HK-2 (cell line): ENCODE results near the gene MKNK1.

Experiments
- DNase-seq: peaks from one replicate; pipeline ENCODE4 v3.0.0-alpha.2; 2018; ENCODE audit not compliant: unreplicated experiment

The MKNK1 gene

GRCh38 chr1:46618754-46619415, 14.8 kb upstream of the MKNK1 start:
- DNase-seq: no peak

- DNase-seq: no peak
These were observed 13.8 kb upstream of the MKNK1 start for GRCh38 chr1:46617833-46618232.

DNA sequence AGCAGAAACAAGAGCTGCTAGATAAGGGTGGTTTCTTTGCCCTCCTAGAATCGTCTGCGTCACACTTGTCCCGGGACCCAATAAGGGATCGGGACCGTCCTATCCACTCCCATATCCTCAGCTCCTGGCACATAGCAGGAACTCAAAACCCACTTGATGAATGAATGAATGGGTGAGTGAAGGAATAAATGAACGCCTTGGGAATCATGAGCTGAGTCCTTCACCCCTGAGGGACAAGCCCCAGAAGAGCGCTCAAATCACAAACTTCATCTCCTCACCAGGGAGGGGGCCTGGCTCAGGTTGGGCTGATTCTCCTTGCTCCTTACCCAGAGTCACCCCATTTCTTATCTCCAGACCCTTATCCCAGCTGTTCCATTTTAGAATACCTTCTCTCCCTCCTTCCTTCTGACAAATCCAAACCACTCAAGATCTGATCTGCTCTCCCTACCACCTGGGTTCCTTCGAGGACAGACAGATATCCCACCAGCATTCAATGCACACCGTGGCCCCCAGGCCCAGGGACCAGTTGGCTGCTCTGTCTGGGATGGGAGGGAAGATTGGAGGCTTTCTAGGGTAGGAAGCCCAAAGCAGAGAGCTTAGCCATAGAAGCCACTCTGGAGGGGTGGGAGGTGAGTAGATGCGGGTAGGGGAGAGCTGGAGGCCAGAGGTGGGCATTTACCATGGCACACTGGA, 13.2 kb upstream of the MKNK1 start:
- no peak for DNase-seq

GRCh38 chr1:46616277-46617107, 12.4 kb upstream of the MKNK1 start, which contains the start of gene MOB3C:
Gene MOB3C (minus strand): TSS chr1:46616811. CDS start chr1:46613321, 3,490 bp downstream.
- DNase-seq: peak; percentile 76

DNA sequence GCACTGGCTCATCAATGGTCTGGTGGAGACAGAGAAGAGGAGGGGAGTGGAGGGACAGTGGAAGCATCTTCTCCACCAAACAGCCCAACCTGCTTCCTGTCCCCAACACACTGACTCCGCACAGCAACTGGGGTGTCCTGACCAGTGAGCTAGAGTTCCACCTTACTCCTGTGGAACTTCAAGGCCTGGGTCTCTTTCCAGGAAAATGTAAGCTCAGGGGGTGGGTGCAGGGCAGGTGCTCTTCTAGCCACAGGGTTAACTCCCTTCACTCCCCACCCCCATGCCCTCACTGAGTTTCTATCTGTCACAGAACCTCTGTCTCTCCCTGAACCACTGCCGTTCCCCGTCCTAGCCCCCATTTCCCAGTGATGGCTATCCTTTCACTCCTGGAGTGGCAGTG, 11.7 kb upstream of the MKNK1 start:
- no peak for DNase-seq

DNA sequence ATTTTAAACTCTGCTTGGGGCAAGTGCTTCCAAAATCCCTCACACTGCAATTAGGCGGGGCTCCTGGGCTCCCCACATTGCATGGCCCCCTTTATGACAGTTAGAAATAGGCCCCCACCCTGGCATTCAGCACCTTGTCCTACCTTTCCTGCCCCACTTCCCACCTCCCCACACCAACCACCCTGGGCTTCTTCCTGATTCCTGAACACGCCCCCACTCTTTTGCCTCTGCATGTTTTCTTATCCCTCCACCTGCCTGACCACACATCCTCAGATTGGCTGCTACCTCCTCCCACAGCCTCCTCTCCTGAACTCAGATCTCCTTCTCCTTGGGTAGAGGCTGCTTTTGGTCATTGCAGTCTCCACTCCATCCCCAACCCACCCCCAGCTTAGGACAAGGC, 11.0 kb upstream of the MKNK1 start:
- DNase-seq: no peak

DNA sequence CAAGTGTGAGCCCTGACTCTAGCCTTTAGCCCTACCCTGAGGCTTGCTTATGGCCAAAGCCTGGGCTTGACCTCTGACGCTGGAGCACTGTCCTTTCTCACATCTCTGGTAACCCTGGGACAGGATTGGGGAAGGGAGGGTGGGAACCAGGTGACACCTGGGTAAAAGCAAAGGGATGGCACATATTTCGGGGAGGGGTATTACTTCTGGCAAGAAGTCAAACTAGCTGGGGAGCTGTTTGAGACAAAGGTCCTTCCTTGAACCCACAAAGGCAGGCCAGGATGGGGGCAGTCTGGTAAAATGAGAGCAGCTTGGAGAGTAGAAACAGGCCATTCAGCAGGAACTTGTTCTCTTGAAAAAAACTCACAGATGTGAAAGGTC, 10.5 kb upstream of the MKNK1 start:
- DNase-seq: no peak

GRCh38 chr1:46613661-46614603, 9.9 kb upstream of the MKNK1 start:
- DNase-seq: no peak

- DNase-seq: no peak
These were observed 9.0 kb upstream of the MKNK1 start for GRCh38 chr1:46612937-46613660.

DNA sequence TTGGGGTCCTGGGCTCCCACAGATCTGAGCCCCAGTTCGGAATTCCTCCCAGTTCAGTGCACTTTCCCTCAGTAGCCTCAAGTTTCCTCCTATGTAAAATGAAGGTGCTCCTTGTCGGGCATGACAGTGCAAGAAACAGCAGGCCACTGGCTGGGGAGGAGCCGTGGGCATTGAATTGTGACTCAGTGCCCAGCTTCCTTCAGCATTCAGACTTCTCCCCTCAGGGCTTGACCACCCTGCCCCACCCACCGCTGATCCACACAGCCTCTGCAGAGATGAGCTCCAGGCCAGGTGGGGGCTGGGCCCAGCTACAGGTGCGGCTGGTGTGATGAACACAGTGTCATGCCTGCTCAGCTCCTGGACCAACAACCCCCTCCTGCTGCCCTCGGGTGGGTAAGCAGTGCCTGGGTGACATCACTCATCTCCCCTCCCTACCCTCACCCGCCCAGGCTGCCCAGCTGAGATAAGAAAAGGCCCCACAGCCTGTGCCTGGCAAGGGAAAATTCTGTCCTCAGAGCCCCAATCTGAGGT, 7.7 kb upstream of the MKNK1 start:
- peak; percentile 65 for DNase-seq

DNA sequence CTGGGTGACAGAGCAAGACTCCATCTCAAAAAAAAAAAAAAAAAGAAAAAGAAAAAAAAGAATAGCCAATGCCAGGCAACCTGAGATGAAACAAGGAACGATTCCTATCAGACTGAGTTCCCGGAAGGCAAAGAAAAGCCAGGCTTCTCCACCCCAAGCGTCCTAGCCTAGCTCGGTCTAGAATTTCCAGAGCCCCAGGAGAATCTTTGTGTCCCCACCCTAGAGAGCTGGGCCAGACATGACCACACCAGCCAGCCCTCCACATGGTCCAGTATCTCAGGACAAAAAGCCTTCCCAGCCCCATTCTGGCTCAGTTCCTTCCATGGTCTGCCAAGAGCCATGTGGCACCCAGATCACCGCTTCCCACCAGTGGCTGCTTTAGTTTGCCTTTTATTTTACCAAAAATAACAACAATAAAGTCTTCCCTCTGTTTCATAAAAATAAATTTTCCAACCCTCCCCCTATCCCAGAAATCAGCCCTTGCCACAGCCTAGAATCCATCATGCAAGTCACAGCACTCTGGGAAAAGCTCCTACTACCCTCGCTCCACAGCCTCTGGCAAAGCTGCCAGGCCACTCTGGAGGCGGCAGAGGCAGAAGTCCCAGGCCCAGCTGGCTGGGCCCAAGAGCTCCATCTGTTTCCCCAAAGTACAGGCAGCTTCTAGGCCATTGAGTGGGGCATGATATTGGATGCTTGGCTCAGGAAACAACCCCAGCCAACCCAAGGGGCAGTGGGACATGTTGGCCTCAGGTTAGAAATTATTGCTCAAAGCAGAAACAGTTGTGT, 3.5 kb upstream of the MKNK1 start:
- no peak for DNase-seq

GRCh38 chr1:46606255-46606965, 2.3 kb upstream of the MKNK1 start:
- DNase-seq: peak; percentile 14

DNA sequence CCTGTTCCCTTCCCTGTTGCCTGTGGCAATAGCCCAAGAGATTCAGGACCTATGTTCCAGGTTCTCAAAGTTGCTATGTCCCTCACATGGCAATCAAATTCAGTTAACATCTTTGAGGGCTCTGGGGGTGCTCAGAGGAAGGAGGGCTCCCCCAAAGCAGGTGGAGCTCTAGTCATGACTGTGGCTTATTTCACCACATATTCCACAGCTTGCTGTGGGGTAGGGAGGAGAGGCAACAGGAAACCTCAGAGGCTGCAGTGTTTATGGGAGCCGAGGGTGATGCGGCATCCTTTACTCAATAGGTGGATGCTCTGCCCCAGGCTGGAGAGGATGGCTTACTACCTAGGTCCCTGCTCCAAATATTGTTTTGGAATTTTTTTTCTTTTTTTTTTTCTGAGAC, 1.2 kb upstream of the MKNK1 start:
- DNase-seq: no peak

DNA sequence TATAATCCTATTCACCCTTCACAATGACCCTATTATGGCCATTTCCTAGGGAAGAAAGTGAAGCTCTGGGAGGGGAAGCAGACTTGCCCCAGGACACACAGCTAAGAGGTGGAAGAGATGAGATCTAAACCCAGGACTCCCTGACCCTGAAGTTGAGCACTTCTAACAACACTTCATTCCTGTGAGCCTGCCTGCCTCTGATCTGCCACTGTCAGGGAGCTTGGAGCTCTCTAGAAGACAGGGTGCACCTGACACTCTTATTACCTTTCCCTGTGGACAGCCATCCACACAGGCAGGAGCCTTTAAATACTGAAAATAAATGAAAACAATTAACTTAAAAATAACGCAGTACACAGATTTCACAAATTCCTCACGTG, 599 bp downstream of the MKNK1 start:
- no peak for DNase-seq

DNA sequence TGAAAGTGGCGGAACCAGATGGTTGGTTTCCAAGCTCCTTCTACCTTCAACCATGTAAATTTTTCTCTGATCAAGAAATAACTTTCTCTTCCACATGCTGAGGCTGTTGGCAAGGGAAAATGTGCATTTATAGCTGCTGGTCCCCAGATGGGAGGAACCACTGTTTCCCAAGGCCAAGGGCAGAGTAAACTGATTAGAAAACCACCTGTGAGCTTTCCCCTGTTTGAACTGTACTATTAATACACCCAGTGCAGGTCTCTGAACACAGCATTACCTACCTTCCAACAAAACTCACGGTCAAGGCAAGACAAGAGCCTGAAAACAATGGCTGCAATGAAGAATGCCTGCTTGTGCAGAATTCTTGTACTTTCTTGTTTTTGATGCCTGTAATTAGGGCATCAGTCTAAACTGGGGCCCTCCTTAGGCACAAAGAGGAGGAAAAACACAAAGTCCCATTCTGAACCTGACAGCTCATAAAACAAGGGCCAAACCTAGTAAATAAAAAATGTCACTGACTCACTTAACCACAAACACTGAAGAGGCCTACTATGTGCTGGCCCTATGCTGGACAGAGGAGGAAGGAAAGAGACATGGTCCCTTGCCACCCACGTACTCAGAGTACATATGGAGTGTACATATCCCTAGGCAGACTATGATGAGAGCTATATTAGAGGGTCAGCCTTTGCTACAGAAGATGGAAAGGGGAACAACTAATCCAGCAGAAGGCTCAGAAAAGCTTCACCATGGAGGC, 2.6 kb downstream of the MKNK1 start:
- no peak for DNase-seq

DNA sequence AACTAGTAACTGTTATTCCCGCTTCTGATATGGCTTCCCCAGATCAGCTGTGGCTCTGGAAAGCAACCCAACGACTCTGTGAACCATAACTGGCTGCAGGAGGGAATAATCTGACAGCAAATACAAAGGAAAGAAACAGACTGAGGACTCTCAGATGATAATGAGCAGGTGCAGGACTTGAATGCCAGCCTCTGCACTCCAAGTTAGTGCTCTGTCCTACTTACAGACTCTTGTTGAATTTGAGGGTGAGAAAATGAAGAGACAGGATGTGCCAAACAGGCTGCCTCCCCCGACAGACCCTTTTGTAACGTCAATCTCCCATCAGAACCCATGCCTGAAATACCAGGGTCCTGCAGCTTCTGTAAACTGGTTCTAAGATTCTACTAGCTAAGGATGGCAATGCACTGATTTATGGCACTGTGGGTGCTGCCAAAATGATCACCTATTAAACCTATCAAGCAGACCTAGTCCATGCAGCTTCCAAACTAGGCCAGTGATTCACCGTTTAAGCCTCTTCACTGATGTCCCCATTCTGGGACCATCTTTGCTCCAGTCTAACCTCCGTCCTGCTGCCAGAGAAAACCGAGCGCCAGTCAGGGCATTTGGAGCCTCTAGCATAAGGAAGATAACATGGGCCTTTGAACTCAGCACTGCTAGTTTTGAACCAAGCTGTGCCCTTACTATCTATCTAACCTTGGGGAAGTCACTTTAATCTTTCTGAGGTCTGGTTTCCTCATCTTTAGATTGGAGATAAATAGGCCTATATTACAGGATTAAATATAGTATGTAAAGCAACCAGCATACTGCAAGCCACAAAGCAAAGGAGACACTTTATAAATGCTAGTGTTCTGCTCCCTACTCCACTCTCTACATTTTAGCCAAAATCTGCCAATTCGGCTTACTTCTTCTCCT, 4.8 kb downstream of the MKNK1 start:
- DNase-seq: no peak

GRCh38 chr1:46596846-46597245, 7.2 kb downstream of the MKNK1 start:
- no peak for DNase-seq
